Heart right ventricle (tissue), 16 donors: ENCODE measurements around the gene NR3C1. TPM values are rescaled to one million over a fixed set of nuclear protein-coding genes. Genes with fewer than 3 reads are reported as not detected.

Experiments
- ATAC-seq, 8 donors: fragments of 200-7000 bp; cut with Tn5 transposase; one replicate each; pipeline ENCODE4 v1.9.1; 2020; ENCODE audit warnings: mild to moderate bottlenecking in 8 of 8, moderate library complexity in 8 of 8, moderate number of reproducible peaks in 1 of 8
- DNase-seq, 2 donors: peaks; one replicate each; pipeline ENCODE4 v3.0.0-alpha.2; 2020
- H3K27ac ChIP-seq, 10 donors: fragments of 200-600 bp; sonication (generic) in 2 of 10; one replicate each; pipeline versions ENCODE4 v1.5.0 to v1.8.0; 2020 to 2022; ENCODE audit warnings: mild to moderate bottlenecking in 3 of 10
- H3K27me3 ChIP-seq, 7 donors: fragments of 200-600 bp; one replicate each; pipeline ENCODE4 v1.8.0; 2021 to 2022; ENCODE audit warnings: mild to moderate bottlenecking in 2 of 7
- H3K36me3 ChIP-seq, 9 donors: fragments of 200-600 bp; sonication (generic) in 1 of 9; one replicate each; pipeline versions ENCODE4 v1.5.0 to v1.8.0; 2020 to 2022; ENCODE audit warnings: mild to moderate bottlenecking in 2 of 9
- H3K4me1 ChIP-seq, 9 donors: fragments of 200-600 bp; sonication (generic) in 1 of 9; one replicate each; pipeline versions ENCODE4 v1.5.0 to v1.8.0; 2020 to 2022; ENCODE audit warnings: mild to moderate bottlenecking in 4 of 9
- H3K4me3 ChIP-seq, 10 donors: fragments of 200-600 bp; sonication (generic) in 2 of 10; one replicate each; pipeline versions ENCODE4 v1.5.0 to v1.8.0; 2020 to 2022; ENCODE audit warnings: mild to moderate bottlenecking in 7 of 10, moderate library complexity in 2 of 10
- H3K9me3 ChIP-seq, 11 donors: fragments of 200-600 bp in 10 of 11; sonication (generic) in 2 of 11; one replicate each; pipeline versions ENCODE4 v1.5.0 to v1.8.0; 2013 to 2022; ENCODE audit warnings: mild to moderate bottlenecking in 2 of 11, control low read depth in 1 of 11, moderate library complexity in 1 of 11
- CTCF ChIP-seq, 9 donors: fragments of 200-600 bp; sonication (generic) in 2 of 9; IDR thresholded peaks; one replicate each; pipeline versions ENCODE4 v1.5.0 to v1.8.0; 2021 to 2022; ENCODE audit warnings: antibody characterized with exemption in 9 of 9, mild to moderate bottlenecking in 5 of 9, moderate library complexity in 1 of 9
- WGBS, 2 donors: extraction: QIAGEN DNeasy Blood & Tissue Kit; methylation state at CpG; one replicate each; pipeline ENCODE4 v1.1.7; 2013; ENCODE audit warnings: inconsistent platforms in 1 of 2; 5-methylcytosine and 5-hydroxymethylcytosine counted together
- intact Hi-C, 10 donors: fragments of 100-400 bp; cut with DNase I; formaldehyde crosslinking; loops; one replicate each; pipeline versions ENCODE4 v1.11.1 to v1.14.2; 2022
- polyA plus RNA-seq, 2 donors: library from polyadenylated mRNA; stranded (reverse); fragments of 200-250 nt; gene quantifications; one replicate each; pipeline ENCODE4 v1.2.3, GENCODE V29; 2013
- total RNA-seq, 10 donors: library from RNA; stranded (reverse); fragmentation: NEBNext Ultra II Directional in 3 of 10; extraction: Animal tissue kit (Norgen Biotek cat#: 25700) in 3 of 10; gene quantifications; one replicate each; pipeline versions ENCODE4 v1.2.1 to v1.2.4, GENCODE V29; 2021 to 2023
- donor health status: Arrhythmogenic right ventricular cardiomyopathy.
- donor health status: ischemic (EF 13 %, LVEDD 7.1; RV severe dilation, severe dysfunction).
- donor health status: healthy with polysubstance abuse.
- donor health status: DM: no; HTN: yes; CAD: no.
- donor health status: DM: no; HTN: no; CAD: no.
- donor health status: ischemic (EF 25% LVEDD 6.9; RV normal size, moderate dysfunction).
- donor health status: ischemic (EF 25% LVEDD 5.7; RV mildly dilated, moderate dysfunction).
- donor health status: healthy.
- donor health status: DM: yes; HTN: yes; CAD: no.
- donor health status: Ischemic cardiomyopathy.
- donor health status: ischemic (EF 35%, LVEDD 5.7; RV mildly dilated, moderate dysfunction).
- donor health status: nonischemic (EF 11% LVEDD 7.7; RV severe dilation, severe dysfunction).
- donor health status: DM: yes; HTN: yes; CAD: no.
- donor health status: PGD.
- donor health status: ischemic (EF 29% LVEDD 5.4; RV normal size, mild dysfunction).
- donor health status: nonischemic (EF 23%, LVEDD 6.1; RV moderate dilation, normal function).

The NR3C1 gene
- total and polyA plus RNA-seq, 12 donors: 11.0 to 62.3 (median 44.6) TPM

- H3K27ac ChIP-seq: no peak overlapping the region
- H3K4me1 ChIP-seq: peaks cover 0 to 62% (median 43%) of the 10 kb centered on the region in 9 donors
- 89 to 99% methylated on average over 3 of the region's 3 CpGs for WGBS, 2 donors
- H3K36me3 ChIP-seq: peaks cover 0 to 55% (median 4%) of the 10 kb centered on the region in 9 donors
- peaks cover 0 to 31% (median 11%) of the 10 kb centered on the region in 11 donors for H3K9me3 ChIP-seq
- DNase-seq: no peak
- H3K27me3 ChIP-seq: no peaks in the 10 kb centered on the region
- H3K4me3 ChIP-seq: no peak overlapping the region
- TF ChIP-seq CTCF (IDR thresholded peaks at IDR 0.05): no peak
- intact Hi-C loops: loop anchor here in 2 of 10 donors (5.0 to 10.0 kb wide), 2 partner anchors 43 to 460 kb away; no protein-coding TSS in a partner anchor
- peak in 1 of 8 donors; percentile 55 for ATAC-seq
Measured at GRCh38 chr5:143384865-143385657, 18.4 kb downstream of the NR3C1 start.

GRCh38 chr5:143383988-143384387, 19.5 kb downstream of the NR3C1 start:
- ATAC-seq: no peak
- WGBS, 2 donors: 82 to 88% methylated on average over 3 of the region's 3 CpGs
- peaks cover 0 to 48% (median 4%) of the 10 kb centered on the region in 9 donors for H3K36me3 ChIP-seq
- intact Hi-C loops: loop anchor here in 2 of 10 donors (5.0 to 10.0 kb wide), 2 partner anchors 42 to 459 kb away; no protein-coding TSS in a partner anchor
- no peak for TF ChIP-seq CTCF (IDR thresholded peaks at IDR 0.05)
- peaks cover 0 to 61% (median 43%) of the 10 kb centered on the region in 9 donors for H3K4me1 ChIP-seq
- no peak overlapping the region for H3K4me3 ChIP-seq
- H3K27ac ChIP-seq: no peak overlapping the region
- H3K9me3 ChIP-seq: peaks cover 0 to 31% (median 11%) of the 10 kb centered on the region in 11 donors
- DNase-seq: no peak
- H3K27me3 ChIP-seq: no peaks in the 10 kb centered on the region

- DNase-seq: no peak
- ATAC-seq: no peak
- intact Hi-C loops: loop anchor here in 2 of 10 donors (5.0 to 10.0 kb wide), 2 partner anchors 37 to 455 kb away; no protein-coding TSS in a partner anchor
- Histone ChIP-seq H3K9me3 (peaks cover 0 to 18% (median 1%) of the 10 kb centered on the region in 11 donors), H3K4me1 (peaks cover 0 to 78% (median 45%) of the 10 kb centered on the region in 9 donors), H3K4me3 (no peak overlapping the region), H3K36me3 (peaks cover 0 to 19% (median 0%) of the 10 kb centered on the region in 9 donors), H3K27ac (no peak overlapping the region), H3K27me3 (no peaks in the 10 kb centered on the region)
- 68 to 78% methylated on average over 2 of the region's 2 CpGs for WGBS, 2 donors
- no peak for TF ChIP-seq CTCF (IDR thresholded peaks at IDR 0.05)
Measured at GRCh38 chr5:143379606-143380005, 23.9 kb downstream of the NR3C1 start.

- ATAC-seq: peak in 2 of 8 donors; percentile 21 to 32
- intact Hi-C loops: no loop called here
- 73% methylated on average over 5 of the region's 5 CpGs for WGBS, 2 donors
- H3K4me3 ChIP-seq: no peak overlapping the region
- peaks cover 0 to 94% (median 57%) of the 10 kb centered on the region in 9 donors for H3K4me1 ChIP-seq
- no peak for TF ChIP-seq CTCF (IDR thresholded peaks at IDR 0.05)
- H3K27ac ChIP-seq: no peak overlapping the region
- H3K9me3 ChIP-seq: peaks cover 0 to 14% (median 0%) of the 10 kb centered on the region in 11 donors
- DNase-seq: no peak
- no peaks in the 10 kb centered on the region for H3K36me3 ChIP-seq
- no peaks in the 10 kb centered on the region for H3K27me3 ChIP-seq
Measured at GRCh38 chr5:143376911-143377813, 26.3 kb downstream of the NR3C1 start.
